OCI-LY7 (cell line): Measurements from ENCODE around the gene HACD1.

ENCODE experiments used
- CTCF ChIP-seq: fragments of 200-600 bp; sonication (generic); conservative IDR thresholded peaks from 2 replicates; pipeline ENCODE4 v1.5.1; 2014; ENCODE audit warnings: mild to moderate bottlenecking, antibody characterized with exemption, low read length, moderate library complexity, mixed read lengths
- EZH2phosphoT487 ChIP-seq: fragments of 200-600 bp; sonication (generic); IDR thresholded peaks from 2 replicates; pipeline ENCODE4 v1.6.1; 2018; ENCODE audit warnings: low read depth, borderline replicate concordance, mild to moderate bottlenecking, mixed run types, antibody characterized with exemption, low read length, moderate library complexity, mixed read lengths

GRCh38 chr10:17644485-17644943 is 27.3 kb upstream of the HACD1 start:
- TF ChIP-seq CTCF (no peak), EZH2phosphoT487 (no peak)
